22Rv1 (cell line): ENCODE data around the gene TYW3.
"Not testable (repeated sequence)": the region's sequence is repeated elsewhere in the genome, so short reads cannot be mapped to it uniquely, and the experiment has no call there.

Source experiments
- H3K27ac ChIP-seq: fragments of 450-650 bp; 2 replicates; pipeline ENCODE4 v1.5.1; 2017
- ZFX ChIP-seq: fragments of 450-650 bp; IDR thresholded peaks from 2 replicates; pipeline ENCODE4 v1.6.1; 2017; ENCODE audit warnings: antibody characterized with exemption, borderline replicate concordance
- TF ChIP-seq, protein P1 (sequence below): fragments of 450-650 bp; IDR thresholded peaks from 2 replicates; pipeline ENCODE4 v1.5.1; 2017; ENCODE audit warnings: mild to moderate bottlenecking

The TYW3 gene

DNA sequence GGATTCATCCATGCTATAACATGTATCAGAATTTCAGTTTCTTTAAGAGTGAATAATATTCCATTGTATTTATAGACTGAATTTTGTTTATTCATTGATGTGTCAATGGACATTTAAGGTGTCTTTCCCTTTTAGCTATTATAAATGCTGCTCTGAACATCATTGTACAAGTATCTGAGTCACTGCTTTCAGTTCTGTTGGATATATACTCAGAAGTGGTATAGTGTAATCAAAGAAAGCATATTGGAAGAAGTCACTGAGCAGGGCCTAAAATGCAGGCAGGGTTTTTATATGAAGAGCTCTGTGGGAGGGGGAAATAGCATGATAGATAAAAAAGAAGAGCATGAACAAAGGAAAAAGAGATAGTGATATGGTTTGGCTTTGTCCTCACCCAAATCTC lies 22.5 kb downstream of the TYW3 start:
- TF ChIP-seq, protein P1, sequence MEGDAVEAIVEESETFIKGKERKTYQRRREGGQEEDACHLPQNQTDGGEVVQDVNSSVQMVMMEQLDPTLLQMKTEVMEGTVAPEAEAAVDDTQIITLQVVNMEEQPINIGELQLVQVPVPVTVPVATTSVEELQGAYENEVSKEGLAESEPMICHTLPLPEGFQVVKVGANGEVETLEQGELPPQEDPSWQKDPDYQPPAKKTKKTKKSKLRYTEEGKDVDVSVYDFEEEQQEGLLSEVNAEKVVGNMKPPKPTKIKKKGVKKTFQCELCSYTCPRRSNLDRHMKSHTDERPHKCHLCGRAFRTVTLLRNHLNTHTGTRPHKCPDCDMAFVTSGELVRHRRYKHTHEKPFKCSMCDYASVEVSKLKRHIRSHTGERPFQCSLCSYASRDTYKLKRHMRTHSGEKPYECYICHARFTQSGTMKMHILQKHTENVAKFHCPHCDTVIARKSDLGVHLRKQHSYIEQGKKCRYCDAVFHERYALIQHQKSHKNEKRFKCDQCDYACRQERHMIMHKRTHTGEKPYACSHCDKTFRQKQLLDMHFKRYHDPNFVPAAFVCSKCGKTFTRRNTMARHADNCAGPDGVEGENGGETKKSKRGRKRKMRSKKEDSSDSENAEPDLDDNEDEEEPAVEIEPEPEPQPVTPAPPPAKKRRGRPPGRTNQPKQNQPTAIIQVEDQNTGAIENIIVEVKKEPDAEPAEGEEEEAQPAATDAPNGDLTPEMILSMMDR, result no peak
- no peak for TF ChIP-seq ZFX
- H3K27ac ChIP-seq, result no peak overlapping the region

DNA sequence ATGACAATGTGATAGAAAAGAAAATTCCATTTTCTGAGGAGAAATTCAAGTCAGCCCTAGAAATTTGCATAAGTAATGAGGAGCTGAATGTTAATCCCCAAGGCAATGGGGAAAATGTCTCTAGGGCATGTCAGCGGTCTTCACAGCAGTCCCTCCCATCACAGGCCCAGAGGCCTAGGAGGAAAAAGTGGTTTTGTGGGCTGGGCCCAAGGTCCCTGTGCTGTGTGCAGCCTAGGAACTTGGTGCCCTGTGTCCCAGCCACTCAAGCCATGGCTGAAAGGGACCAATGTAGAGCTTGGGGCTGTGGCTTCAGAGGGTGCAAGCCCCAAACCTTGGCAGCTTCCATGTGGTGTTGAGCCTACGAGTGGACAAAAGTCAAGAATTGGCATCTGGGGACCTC lies 23.7 kb downstream of the TYW3 start:
- H3K27ac ChIP-seq, result not testable (repeated sequence)

DNA sequence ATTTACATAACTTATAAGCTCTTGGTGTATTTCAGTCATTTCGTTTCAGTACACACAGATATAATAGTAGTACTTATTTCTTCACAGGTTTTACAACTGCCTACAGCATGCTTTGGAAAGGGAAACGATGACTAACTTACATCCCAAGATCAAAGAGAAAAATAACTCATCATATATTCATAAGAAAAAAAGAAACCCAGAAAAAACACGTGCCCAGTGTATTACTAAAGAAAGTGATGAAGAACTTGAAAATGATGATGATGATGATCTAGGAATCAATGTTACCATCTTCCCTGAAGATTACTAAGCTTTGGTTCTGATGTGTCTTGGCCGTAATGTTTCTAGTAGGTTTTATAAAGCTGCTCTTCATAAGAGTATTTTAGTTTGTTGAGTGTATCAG lies 30.9 kb downstream of the TYW3 start:
- no peak overlapping the region for H3K27ac ChIP-seq
- no peak for TF ChIP-seq ZFX
- TF ChIP-seq, protein P1, result no peak

DNA sequence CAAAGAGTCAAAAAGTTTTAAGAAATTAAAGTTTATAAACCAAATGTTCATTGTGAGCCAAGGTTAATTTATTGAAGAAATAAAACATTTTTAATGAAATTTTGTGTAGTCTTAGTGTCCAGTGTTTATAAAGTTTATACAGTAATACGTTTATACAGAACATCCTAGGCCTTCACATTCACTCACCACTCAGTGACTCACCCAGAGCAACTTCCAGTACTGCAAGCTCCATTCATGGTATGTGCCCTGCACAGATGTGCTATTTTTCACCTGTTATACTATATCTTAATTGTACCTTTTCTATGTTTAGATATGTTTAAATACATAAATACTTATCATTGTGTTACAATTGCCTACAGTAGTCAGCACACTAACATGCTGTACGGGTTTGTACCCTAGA lies 33.6 kb downstream of the TYW3 start:
- TF ChIP-seq ZFX, result no peak
- TF ChIP-seq, protein P1, result no peak
- H3K27ac ChIP-seq, result no peak overlapping the region

DNA sequence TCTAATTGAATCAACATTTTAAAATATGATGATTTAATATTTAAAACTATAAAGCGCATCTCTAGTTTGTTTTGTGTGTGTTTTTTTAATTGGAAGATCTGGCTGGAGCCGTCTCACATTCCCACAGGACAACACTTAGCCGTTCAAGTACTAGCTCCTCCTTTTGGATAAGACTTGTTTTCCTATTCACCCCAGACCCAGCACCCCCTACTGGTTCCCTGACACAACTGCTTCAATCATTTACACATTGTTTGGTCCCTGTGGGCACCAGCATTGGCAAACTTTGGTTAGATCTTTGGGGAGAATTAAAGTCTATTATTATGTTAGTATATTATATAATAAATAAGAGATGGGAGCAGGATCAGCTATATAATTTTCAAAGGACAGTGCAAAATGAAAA lies 34.5 kb downstream of the TYW3 start:
- H3K27ac ChIP-seq, result no peak overlapping the region
- TF ChIP-seq, protein P1, result peak; percentile 62
- no peak for TF ChIP-seq ZFX

DNA sequence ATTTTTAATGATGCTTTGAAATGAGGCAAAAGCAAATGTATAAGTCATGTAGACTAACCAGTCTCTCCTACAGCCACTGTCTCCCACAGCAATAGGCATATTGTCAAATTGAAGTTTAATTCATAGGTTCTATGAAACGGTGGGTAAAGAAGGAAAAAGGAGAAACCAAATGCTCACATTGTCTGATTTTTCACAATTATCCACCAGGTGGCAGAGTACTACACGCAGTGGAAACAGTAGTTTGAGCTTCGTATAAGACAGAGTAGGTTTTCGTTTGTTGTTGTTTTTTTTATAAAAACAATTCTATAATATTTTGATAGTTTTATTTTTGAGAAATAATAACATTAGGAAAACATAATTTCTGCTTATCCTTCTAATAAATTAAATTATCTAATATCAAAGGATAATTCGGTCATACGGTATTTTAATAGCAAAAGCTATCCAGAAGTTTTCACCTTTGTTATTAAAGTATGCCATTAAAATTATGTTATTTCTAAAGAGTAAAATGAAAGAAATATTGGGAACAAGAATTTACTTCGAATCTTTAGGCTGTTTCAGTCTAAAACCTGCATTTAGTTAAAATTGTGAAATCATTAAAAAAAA lies 39.1 kb downstream of the TYW3 start:
- H3K27ac ChIP-seq, result no peak overlapping the region
- TF ChIP-seq, protein P1, result peak; percentile 89
- TF ChIP-seq ZFX, result no peak

DNA sequence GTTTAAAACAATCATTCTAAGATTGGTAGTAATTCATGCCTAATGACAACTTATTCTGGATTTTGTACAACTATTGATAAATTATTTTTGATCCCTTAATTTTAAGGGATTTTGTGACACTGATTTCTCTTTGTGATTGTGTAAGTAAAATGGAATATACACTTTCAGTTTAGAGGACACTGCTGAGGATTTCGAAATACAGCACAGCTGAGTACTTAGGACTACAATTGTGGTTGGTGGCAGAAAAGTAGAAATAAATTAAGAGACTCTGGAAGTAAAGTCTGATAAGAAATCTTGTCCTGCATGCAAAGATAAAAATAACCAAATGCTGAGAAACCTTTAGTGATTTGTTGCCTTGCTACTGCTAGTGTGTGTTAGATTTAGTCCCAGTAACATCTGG lies 40.0 kb downstream of the TYW3 start:
- TF ChIP-seq, protein P1, result no peak
- TF ChIP-seq ZFX, result no peak
- no peak overlapping the region for H3K27ac ChIP-seq

DNA sequence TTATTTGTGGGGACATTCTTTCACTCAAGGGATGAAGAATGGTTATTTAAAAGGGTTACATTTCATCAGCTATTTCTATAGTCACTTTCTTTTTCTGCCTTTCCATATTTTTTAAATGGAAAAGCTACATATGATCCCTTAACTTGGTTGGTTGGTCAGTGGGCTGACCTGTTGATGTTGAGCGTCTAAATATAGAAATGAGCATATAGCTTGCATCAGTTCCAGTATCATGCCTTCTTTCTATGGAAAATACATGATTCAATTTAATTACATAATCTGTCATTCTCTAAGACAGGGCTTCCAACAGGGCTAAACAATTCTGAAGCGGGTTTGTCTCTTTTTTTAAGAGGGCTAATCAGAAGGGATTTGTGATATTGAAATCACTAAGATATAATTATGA lies 40.6 kb downstream of the TYW3 start:
- TF ChIP-seq, protein P1, result no peak
- TF ChIP-seq ZFX, result no peak

More for the DNA sequence above, 40.6 kb downstream of the TYW3 start:
- H3K27ac ChIP-seq, result no peak overlapping the region
